Measurements from ENCODE around the gene DEAF1.
"Not testable (repeated sequence)": the region's sequence is repeated elsewhere in the genome, so short reads cannot be mapped to it uniquely, and the experiment has no call there.

DEAF1 gene, protein sequence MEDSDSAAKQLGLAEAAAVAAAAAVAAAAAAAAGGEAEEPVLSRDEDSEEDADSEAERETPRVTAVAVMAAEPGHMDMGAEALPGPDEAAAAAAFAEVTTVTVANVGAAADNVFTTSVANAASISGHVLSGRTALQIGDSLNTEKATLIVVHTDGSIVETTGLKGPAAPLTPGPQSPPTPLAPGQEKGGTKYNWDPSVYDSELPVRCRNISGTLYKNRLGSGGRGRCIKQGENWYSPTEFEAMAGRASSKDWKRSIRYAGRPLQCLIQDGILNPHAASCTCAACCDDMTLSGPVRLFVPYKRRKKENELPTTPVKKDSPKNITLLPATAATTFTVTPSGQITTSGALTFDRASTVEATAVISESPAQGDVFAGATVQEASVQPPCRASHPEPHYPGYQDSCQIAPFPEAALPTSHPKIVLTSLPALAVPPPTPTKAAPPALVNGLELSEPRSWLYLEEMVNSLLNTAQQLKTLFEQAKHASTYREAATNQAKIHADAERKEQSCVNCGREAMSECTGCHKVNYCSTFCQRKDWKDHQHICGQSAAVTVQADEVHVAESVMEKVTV

GRCh38 chr11:694563-695287 lies at the start of gene DEAF1:
Gene DEAF1 (minus strand): TSS chr11:695222. CDS start chr11:695047, 175 bp downstream.
- DNase-seq, result peak in 55 of 56 donors; percentile 58 to 99 (median 94)

GRCh38 chr11:742571-743201 lies 47.7 kb upstream of the DEAF1 start:
- DNase-seq, result no peak

GRCh38 chr11:742156-742546 lies 47.1 kb upstream of the DEAF1 start:
- no peak for DNase-seq

DNA sequence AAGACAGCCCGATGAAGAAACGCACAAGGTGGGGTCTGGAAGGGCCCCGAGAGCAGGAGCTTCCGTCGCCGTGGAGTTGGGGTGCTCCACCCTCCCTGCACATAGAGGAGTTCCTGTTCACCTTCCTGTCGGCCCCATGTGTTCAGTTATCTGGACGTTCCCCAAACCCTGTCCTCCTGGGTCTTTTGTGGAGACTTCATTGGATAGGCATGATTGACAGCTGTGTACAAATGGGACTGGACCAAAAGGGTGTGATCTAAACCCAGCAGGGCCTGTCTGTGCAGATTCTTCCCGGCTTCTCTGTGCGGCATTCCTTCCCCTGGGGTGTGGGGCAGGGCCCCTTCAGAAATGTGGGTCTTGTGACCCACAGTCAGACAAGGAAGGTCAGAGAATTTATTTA lies 42.9 kb upstream of the DEAF1 start:
- DNase-seq, result not testable (repeated sequence)

GRCh38 chr11:737366-737765 lies 42.3 kb upstream of the DEAF1 start:
- DNase-seq, result peak in 15 of 56 donors; percentile 12 to 47 (median 30)

DNA sequence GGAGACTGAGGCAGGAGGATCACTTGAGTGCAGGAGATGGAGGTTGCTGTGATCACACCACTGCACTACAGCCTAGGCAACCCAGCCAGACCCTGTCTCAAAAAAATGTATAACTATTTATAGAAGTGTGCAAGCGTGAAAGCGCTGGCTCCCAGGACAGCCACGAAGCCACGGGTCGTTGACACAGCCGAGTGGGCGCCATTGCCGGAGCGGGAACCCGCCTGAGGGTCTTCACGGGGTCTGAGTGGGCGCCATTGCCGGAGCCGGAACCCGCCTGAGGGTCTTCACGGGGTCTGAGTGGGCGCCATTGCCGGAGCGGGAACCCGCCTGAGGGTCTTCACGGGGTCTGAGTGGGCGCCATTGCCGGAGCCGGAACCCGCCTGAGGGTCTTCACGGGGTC lies 39.5 kb upstream of the DEAF1 start:
- DNase-seq, result not testable (repeated sequence)

DNA sequence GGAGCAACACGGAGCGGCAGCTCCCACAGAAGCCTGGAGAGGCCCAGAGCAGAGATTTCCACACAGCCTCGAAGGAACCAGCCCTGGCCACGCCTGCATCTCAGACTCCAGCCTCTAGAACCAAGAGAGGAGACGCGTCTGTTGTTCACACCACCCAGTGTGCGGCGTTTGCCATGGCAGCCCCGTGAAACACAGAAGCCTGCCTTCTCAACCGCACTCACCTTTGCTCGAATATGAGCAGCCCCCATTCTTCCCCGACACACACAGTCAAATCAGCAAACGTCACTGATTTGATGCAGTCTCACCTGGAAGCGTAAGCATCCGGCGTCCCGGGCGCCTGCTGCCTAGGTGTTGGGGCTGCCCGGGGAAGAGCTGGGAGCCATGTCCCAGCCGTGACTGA lies 38.0 kb upstream of the DEAF1 start:
- no peak for DNase-seq

DNA sequence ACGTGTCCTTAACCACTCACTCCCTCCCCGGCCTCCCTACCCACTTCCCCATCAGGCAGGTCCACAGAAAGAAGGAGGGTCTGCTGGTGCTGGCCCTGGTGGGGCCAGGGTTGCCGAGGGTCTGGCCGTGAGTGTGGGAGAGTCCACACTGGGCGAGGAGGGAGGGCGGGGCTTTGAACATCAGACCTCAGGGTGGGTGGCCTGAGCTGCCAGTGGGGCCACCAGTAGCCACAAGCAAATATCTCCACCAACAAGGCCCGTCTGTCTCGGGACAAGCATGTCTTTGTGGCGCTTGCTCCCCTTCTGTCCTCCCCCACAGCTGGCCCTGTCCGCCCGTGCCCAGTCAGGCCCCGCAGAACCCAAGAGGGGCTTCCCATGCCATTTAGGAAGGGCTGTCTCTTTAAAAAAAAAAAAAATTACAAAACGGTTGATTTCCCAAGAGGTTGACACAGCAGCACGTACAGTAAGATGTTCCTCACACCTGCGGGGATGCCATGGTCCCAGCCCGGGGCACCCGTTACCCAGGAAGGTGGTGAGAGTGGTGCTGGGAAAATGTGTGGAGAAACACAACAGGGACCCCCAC lies 34.6 kb upstream of the DEAF1 start:
- DNase-seq, result peak in 54 of 56 donors; percentile 14 to 95 (median 80)

- DNase-seq, result no peak
These were observed 34.0 kb upstream of the DEAF1 start for GRCh38 chr11:728901-729491.

DNA sequence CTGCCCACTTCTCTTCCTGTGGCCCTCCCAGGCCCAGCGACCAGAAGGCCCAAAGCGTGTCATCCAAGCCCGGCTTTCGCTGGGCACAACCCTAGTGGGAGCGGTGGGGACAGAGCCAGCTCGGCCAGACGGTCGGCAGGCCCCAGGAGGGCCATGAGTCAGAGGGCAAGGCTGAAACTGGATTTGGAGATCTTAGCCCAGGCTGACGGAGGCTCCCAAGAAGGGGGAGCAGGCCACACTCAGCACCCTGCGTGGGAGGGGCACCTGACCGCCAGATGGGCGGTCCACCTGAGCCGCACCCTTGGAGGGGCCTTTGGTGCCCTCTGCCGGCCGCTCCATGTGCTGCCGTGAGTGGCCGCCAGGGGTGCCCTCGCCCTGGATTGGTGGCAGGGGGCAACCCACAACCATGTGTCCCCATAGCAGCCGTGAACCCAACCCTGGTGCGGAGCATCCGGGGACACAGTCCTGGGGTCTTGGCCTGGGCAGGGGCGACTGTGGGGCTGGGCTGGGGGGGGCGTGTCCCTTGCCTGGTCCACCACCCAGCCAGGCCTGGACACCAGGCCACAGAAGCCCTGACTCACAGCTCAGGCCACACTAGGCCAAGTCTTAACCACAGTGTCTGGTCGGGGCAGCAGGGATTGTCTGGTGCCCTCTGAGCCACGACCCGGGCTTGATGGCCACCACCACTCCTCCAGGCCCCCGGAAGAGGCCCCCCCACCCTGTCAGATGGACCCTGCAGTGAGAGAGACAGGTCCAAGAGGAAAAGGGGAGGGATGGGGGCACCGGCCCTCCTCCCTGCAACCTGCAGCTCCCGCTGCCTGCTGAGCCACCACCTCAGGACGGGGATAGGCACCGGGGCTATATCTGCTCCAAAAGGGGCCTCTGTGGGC lies 33.1 kb upstream of the DEAF1 start:
- peak in 47 of 56 donors; percentile 21 to 88 (median 60) for DNase-seq

DNA sequence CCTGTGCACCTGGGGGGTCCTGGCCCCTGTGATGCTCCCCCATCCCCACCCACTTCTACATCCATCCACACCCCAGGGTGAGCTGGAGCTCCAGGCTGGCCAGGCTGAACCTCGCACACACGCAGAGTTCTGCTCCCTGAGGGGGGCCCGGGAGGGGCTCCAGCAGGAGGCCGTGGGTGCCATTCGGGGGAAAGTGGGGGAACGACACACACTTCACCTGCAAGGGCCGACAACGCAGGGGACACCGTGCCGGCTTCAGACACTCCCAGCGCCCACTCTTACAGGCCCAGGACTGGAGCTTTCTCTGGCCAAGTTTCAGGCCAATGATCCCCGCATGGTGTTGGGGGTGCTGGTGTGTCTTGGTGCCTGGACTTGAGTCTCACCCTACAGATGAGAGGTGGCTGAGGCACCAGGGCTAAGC lies 32.3 kb upstream of the DEAF1 start:
- DNase-seq, result no peak

- no peak for DNase-seq
These were observed 31.5 kb upstream of the DEAF1 start for GRCh38 chr11:726278-727220.

DNA sequence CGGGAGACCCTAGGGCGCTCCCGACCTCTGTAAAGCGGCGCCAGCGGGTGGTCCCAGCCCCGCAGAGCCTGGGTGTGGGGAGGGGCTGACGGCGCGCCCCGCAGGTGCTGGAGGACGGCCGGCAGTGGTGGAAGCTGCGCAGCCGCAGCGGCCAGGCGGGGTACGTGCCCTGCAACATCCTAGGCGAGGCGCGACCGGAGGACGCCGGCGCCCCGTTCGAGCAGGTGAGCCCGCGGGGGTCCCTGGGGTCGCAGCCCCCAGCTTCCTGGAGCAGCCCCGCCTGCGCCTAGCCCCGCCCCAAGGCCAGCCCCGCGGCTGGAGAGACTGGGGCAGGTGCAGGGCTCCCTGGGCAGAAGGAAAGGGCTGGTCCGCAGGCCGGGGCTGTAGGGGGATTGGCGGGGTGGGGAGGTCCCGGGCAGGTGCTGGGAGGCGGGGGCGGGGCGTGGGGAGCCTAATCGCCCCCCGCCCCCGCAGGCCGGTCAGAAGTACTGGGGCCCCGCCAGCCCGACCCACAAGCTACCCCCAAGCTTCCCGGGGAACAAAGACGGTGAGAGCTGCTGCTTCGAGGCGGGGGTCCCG lies 30.7 kb upstream of the DEAF1 start:
- DNase-seq, result no peak

GRCh38 chr11:724778-725386 lies 29.9 kb upstream of the DEAF1 start:
- no peak for DNase-seq

- DNase-seq, result no peak
These were observed 29.2 kb upstream of the DEAF1 start for GRCh38 chr11:724049-724777.

- DNase-seq, result peak in 6 of 56 donors; percentile 20 to 57 (median 27)
These were observed 28.3 kb upstream of the DEAF1 start for GRCh38 chr11:723120-723883.

Data from nucleus accumbens (tissue), 56 donors.